Suppressor macrophage treated with lipopolysaccharide for 4 hours (primary cell): Measurements from ENCODE around the gene SLC2A11.
"Not testable (repeated sequence)": the region's sequence is repeated elsewhere in the genome, so short reads cannot be mapped to it uniquely, and the experiment has no call there.

Source experiments
- DNase-seq: peaks from one replicate; pipeline ENCODE4 v3.0.0-alpha.2; 2020

Gene SLC2A11

DNA sequence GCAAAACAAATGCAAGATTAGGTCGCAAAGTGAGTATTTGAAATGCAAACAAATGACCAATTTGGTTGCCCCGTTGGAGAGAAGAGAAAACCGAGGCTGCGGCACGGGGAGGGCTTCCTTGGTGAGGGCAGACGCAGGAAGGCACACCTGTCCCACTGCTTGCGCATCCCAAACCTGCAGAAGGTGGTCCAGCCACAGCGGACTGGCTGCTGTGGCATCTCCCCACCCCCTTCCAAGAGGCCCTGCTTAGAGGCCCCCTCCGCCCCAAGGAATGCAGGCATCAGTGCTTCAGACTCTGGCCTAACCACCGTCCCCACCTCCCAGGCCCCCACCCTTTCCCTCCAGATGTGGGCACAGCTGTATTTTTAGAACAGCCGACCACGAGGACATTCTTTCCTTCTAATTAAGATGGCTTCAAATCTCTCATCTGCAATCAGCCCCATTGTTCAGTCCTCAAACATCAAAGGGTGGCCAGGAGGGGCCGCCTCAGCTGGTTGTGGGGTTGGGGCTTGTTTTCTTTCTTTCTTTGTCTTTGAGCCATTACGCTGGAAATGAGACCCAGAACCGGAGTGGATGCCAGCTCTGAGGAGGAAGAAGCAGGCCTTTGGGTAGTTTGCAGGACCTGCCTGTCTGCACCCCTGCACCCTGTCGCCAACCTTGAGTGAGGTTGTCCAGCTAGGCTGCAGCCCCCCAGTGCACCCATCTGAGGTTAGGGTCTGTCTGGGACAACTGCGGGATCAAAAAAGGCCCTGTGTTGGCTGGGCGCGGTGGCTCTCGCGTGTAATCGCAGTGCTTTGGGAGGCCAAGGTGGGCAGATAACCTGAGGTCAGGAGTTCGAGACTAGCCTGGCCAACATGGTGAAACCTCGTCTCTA, 9.4 kb upstream of the SLC2A11 start:
- no peak for DNase-seq

DNA sequence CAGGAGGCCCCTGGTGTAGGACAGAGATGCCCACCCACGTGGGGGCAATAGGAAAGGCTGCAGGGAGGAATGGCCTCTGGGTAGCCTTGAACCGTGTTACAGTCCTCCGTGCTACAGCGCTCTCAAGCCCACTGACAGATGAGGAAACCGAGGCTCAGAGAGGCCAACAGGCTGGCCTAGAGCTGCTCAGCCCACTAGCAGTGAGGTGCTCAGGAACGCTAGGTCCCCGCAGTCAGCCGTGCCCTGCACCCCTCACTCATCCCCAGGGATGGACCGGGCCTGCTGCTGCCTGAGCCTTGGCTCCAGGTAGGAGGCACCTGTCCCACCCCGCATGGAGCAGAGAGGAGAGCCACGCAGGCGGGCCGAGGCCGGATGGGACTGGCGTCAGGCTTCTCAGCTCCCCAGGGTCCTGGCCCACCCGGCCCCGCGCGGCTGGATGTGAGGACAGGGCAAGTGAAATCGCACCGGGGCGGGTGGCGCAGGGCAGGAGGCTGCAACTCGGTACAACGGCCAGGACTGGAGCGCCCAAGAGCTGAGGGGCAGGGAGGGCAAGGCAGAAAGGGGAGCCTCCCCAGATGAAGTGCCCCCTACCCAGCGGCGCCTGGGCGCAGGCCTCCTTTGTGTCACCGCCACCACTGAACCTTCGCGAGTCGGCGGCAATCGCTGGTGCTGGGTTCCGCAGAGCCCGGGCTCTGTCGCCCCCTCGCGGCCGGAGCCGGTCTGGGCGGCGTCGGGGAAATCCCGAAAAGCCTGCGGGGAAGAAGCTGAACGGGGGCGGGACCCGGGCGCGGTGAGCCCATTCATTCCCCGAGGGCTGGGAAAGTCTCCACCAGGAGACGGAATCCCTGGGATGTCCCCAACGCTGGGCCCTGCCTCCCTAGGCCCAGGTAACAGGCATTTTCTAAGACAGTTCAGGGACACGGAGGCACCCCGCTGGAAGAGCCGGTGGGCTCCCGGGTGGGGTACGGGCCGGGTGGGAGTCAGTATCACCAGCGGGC, 8.4 kb upstream of the SLC2A11 start:
- peak; percentile 89 for DNase-seq

DNA sequence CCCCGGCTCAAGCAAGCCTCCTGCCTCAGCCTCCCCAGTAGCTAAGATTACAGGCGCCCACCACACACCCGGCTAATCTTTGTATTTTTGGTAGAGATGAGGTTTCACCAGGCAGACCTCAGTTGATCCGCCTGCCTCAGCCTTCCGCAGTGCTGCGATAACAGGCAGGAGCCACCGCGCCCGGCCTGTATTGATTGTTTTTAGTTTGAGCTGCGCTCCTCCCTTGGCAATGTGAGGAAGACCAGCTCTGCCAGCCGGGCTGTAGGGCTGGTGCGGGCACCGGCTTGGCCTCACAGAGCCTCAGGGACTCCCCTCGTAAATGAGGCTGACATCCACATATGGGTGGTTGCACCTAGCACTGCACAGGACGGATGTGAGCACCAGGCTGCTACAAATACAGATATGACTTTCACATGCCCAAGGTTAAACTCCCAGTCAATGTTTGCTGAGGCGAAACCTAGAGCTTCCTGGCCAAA, 7.5 kb upstream of the SLC2A11 start:
- no peak for DNase-seq

DNA sequence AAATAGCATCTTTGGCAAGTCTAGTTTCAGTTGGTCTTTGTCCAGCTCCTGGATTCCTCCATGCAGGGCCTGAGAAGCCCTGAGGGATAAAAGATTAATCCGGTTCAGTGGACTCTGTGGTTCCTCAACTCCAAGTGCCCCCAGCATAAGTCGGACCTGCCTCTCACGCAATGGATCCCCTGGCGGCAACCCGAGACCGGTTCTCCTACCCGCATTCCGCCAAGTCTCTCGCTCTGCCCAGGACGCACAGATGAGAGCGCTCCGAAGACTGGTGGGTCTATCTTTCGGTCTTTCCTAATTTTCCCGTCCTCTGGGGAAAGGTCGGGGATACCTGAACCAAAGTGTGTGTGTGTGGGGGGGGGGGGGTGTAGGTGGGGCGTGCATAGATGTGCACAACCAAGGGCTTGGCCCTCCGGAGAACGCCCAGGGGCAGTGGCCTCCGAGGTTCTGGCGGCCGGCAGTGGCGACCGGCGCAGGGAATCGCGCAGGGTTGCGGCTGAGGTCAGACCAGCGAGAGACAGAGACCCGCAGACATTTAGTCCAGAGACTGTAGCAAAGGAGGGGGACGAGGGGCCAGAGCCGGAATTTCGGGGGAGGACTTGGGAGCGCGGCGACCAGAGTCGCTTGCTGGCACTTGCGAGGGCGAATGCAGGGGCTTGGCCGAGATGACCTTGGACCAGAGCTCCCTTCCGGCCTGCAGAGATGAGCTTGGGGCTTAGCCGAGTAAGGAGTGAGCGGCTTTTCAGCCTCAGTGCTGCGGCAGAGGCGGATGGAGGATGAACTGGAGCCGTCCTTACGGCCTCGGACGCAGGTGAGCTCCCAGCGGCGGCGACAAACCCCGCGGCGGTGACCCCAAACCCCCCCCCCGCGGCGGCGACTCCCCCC, 712 bp upstream of the SLC2A11 start:
- peak; percentile 35 for DNase-seq

DNA sequence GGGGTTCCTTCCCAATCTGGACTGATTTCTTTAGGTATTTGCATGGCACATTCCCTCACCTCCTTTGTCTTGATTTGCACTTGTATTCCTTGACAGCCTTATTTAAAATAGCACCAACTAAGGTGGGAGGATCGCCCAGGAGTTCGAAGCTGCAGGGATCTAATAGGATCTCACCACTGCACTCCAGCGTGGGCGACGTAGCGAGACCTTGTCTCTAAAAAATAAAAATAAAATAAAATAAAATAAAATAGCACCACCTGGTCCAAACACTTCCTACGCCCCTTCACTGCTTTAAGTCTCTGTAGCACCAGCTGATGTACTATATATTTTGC, 775 bp downstream of the SLC2A11 start:
- no peak for DNase-seq

DNA sequence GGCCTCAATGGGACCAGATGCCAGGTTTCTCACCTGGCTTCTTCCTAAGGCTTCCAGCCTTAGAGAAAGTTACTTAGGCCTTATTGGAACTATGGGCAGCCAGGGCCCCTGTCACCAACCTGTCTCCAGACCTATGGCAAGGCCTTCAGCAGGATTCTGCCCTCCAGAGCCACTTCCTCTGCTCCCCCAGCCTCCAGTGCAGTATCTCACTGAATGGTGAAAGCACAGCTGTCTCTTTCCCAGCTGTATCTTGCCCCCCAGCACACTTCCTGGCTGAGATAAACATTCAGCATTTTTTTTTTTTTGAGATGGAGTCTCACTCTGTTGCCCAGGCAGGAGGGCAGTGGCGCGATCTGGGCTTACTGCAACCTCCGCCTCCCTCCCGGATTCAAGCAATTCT, 1.5 kb downstream of the SLC2A11 start:
- DNase-seq = no peak

DNA sequence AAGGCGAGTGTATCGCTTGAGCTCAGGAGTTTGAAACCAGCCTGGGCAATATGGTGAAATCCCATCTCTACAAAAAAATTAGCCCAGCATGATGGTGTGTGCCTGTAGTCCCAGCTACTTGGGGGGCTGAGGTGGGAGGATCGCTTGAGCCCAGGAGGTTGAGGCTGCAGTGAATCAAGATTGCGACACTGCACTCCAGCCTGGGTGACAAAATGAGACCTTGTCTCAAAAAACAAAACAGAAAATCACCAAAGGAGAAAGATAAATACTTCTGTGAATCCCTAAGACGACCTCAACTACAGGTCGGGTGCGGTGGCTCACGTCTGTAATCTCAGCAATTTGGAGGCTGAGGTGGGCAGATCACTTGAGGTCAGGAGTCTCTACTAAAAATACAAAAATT, 2.5 kb downstream of the SLC2A11 start:
- DNase-seq = not testable (repeated sequence)

DNA sequence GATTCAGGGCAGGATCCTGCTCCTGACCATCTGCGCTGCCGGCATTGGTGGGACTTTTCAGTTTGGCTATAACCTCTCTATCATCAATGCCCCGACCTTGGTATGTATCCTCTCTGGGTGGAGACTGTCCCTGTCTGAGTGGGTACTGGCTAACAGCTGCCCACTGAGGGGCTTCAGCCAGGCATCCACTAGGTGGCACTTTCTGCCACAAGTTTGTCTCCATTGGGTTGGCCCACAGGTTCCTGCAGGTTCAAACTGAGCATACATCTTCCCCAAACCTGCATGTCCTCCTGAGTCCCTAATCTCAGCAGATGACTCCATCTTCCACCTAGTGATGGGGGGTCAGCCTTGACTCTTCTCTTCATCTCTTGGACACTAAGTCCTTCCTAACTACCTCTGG, 4.4 kb downstream of the SLC2A11 start:
- peak; percentile 37 for DNase-seq

DNA sequence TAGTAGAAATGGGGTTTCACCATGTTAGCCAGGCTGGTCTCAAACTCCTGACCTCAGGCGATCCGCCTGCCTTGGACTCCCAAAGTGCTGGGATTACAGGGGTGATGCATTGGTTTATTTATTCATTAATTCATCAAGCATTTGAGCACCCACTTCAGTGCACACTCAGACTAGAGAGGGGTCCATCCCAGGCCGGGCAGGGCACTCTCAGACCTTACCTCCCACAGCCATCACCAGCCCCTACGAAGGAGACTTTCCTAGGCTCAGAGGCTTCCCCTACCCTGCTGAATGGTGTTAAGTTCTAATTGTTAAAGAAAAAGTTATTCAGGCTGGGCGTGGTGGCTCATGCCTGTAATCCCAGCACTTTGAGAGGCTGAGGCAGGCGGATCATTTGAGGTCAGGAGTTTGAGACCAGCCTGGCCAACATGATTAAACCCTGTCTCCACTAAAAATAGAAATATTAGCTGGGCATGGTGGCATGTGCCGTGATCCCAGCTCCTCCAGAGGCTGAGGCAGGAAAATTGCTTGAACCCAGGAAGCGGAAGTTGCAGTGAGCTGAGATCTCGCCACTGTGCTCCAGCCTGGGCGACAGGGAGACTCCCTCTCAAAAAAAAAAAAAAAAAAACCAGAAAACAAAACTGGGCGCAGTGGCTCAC, 7.0 kb downstream of the SLC2A11 start:
- DNase-seq = not testable (repeated sequence)

DNA sequence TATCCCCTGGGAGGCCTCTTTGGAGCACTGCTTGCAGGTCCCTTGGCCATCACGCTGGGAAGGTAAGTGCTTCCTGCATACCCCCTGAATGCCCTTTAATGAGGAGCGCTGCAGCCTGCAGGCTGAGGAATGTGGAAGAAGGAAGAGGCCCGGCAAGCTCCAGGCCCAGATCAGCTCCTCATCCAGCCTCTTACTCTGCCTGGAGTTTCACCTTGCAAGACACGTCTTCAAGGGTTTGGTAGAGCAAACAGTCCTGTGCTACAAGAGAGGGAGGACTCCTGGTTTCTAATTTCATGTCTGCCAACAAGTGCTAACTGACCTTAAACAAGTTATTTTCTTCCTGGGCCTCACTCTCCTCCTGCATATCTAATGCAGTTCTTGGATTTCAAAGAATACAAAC, 10.9 kb downstream of the SLC2A11 start:
- DNase-seq = no peak

DNA sequence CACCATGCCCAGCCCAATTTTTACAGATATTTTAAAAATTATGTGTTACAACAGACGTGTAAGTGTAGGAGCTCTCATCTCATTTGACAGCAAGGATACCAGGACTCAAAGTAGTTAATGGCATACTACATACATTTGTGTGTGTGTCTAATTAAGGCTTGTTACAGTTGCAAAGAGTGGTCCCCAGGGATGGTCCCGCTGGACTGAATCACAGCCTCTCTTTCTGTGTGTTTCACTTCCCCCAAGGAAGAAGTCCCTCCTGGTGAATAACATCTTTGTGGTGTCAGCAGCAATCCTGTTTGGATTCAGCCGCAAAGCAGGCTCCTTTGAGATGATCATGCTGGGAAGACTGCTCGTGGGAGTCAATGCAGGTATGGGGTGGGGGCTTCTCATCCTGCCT, 17.2 kb downstream of the SLC2A11 start:
- DNase-seq = no peak

DNA sequence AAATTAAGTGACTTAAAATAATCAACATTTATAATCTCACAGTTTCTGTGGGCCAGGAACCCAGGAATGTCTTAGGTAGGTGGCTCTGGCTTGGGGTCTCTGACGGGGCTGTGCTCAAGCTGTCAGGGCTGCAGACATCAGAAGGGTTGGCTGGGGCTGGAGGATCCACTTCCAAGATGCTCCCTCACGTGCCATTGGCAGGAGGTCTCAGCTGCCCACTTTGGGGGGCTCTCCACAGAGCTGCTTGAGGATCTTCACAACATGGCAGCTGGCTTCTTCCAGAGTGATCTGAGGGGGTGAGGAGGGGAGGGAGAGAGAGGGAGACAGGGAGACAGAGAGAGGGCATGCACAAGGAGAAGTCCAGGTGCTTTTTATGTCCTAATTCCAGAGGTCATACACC, 18.1 kb downstream of the SLC2A11 start:
- DNase-seq = no peak

DNA sequence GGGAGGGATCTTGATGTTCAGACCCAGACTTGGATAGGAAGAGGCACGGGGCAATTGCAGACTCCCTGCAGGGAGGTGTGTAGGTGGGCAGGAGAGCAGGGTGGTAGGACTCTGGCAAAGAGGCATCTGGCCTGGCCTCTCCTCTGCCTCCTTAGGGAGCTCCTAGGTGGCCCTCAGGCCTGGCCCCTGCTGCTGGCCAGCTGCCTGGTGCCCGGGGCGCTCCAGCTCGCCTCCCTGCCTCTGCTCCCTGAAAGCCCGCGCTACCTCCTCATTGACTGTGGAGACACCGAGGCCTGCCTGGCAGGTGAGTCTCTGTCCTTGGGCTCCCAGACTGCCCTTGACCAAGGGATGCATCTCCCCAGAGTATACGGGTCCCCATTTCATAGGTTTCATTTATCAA, 19.9 kb downstream of the SLC2A11 start:
- no peak for DNase-seq

DNA sequence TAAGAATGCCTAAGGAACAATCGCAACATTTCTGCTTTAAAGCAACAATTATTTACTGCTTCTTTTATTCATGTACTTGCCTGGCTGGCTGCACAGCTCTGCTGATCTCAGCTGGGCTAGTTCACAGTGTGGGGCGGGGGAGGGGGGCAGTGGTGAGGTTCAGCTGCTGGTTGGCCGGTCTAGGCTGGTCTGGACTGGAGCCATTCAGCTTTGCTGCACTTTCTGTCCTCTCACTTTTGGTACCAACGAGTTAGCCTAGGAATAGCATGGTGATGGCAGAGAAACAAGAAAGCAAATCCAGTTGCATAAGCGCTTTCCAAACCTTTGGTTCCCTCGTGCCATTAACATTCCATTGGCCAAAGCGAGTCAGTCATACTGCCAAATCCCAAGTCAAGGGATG, 20.5 kb downstream of the SLC2A11 start:
- no peak for DNase-seq

DNA sequence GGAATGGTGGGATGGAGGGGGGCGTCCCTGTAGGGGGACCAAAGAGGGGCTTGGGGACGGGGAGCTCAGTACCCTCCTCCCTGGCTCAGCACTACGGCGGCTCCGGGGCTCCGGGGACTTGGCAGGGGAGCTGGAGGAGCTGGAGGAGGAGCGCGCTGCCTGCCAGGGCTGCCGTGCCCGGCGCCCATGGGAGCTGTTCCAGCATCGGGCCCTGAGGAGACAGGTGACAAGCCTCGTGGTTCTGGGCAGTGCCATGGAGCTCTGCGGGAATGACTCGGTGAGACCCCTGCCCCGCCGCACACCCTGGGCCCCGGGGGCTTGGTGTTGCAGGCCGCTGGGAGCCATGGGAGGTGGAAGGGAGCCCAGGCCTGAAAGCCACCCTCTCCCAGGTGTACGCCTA, 24.7 kb downstream of the SLC2A11 start:
- no peak for DNase-seq

DNA sequence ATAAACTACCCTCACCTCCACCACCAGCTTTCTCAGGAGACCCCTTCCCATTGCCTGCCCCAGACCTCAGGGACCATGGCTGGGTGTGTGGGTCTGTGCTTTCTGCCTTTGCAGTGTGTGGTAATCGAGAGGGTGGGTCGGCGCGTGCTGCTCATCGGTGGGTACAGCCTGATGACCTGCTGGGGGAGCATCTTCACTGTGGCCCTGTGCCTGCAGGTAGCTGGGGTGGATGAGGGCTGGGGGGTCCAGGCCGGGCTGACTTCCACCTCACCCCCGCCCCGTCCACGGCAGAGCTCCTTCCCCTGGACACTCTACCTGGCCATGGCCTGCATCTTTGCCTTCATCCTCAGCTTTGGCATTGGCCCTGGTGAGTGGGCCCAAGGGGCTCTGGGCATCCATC, 26.0 kb downstream of the SLC2A11 start:
- no peak for DNase-seq

DNA sequence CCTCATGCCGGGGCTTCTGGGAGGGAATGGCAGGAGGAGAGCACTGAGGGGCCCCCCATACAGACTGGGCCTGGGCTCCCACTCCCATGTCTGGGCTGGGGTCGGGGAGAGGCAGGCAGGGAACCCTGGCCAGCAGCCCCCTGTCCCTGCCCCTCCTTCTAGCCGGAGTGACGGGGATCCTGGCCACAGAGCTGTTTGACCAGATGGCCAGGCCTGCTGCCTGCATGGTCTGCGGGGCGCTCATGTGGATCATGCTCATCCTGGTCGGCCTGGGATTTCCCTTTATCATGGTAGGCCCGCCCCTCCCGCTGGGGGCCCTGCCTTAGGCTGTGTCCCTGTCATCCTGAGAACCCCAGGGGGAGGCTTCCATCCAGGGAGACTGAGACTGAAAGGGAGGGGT, 26.5 kb downstream of the SLC2A11 start:
- no peak for DNase-seq

DNA sequence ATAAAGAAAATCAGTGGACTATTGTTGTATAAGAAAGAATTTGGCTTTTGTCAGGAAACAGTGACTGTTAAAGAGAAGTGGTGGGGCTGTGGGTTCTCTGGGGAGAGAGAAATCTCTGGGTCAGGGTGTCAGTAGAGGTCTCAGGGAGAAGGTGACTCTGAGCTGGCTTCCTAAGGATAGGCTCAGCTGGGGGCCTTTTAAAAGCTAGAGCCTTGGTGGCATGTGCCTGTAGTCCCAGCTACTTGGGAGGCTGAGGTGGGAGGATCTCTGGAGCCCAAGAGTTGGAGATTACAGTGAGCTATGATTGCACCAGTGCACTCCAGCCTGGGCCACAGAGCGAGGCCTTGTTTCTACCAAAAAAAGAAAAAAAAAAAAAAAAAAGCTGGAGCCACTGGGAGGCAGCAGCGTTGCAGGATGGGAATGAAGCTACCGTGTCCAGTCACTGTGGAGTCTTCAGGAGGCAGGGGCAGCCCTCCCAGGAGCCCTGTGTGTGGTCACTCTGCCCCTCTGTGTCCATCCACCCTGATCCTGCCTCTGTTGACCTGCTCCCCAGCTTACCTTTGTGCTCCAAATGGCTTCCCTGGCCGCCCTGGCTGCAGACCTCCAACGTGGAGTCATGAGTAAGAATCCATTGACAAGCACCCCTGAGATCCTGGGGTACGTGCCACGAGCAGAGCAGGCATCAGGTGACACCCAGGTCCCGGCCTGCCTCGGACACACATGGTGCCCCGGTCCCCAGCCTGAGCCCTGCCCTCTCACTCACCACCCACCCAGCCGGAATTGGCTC, 31.1 kb downstream of the SLC2A11 start:
- DNase-seq = peak; percentile 21

DNA sequence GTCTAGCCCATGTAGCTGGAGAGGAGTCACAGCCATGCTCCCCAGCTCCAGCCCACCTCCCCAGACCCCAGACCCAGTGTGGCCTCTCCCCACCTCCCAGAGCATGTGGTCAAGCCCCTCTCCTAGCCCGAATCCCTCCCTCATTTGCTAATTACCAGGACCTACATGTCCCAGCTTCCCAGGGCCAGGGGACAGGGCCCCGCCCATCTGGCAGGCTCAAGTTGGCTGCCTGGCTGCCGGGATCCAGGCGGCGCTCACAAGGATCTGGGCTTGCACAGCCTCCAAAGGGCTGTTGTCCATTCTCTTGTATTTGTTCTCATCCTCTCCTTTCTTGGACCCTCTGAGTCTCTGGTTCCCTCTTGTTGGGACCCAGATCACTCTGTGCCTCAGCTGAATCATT, 31.9 kb downstream of the SLC2A11 start:
- DNase-seq = no peak

DNA sequence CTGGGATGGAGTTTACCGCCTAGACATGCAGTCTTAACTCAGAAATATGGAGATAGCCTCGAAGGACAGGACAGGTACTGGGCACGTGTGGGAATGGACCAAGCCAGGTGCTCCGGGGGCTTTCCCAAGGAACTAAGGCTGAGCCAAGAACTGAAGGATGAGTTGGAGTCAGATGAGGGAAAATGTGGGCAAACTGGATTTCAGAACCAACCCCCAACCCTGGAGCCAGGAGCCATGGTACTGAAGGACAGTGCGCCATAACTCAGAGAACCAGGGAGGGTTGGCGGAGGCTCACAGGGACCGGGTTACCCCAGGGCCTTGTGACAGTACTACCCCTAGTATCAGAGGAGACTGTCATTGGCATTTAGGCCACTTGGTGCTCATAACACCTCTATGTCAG, 34.1 kb downstream of the SLC2A11 start:
- no peak for DNase-seq

DNA sequence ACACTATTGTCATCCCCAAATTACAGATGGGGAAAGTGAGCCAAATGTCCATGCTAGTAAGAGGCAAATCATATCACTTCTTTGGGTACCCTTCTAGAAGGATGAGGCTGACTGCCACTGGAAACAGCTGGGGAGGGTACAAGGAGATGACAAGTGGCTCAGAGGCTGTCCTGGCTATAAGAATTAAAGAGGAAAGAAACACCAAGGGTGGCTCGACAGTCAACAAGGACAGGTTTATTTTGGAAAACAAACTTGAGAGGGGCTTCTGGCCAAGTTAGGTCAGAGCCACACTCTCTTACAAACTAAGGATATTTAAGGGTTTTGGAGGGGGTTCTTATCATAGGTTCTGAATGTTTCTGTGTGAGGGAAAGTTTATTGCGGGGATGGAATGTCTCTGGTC, 34.5 kb downstream of the SLC2A11 start:
- no peak for DNase-seq
